Caco-2 (cell line): ENCODE measurements around the gene BRD4. TPM values are rescaled to one million over a fixed set of nuclear protein-coding genes. Genes with fewer than 3 reads are reported as not detected.

ENCODE experiments used
- BruUV-seq: library from RNA; stranded (reverse); fragments of 400-500 nt; replicated peaks from 2 replicates; lab custom pipeline; 2021; lab: Mats Ljungman, UMichigan
- CTCF ChIA-PET: fragments of 300-600 bp; sonication (Branson Sonifier 250); formaldehyde crosslinking; loops from one replicate; lab custom pipeline; 2022; ENCODE audit warnings: antibody characterized with exemption; lab: Charles Lee
- POLR2A ChIA-PET: fragments of 300-600 bp; sonication (Branson Sonifier 250); formaldehyde crosslinking; loops from one replicate; lab custom pipeline; 2022; ENCODE audit warnings: antibody characterized with exemption; lab: Charles Lee
- DNase-seq, 2 experiments: peaks; one replicate each; pipeline versions ENCODE4 v3.0.0 to v3.0.0-alpha.2; 2020 to 2022
- H3K27me3 ChIP-seq: replicated peaks from 2 replicates; pipeline ENCODE4 v1.6.0; 2011; ENCODE audit warnings: low read length; ENCODE audit not compliant: control insufficient read depth, insufficient read depth
- H3K36me3 ChIP-seq: 2 replicates; pipeline ENCODE4 v1.5.1; 2011; ENCODE audit warnings: low read length; ENCODE audit not compliant: control insufficient read depth, insufficient read depth
- H3K4me1 ChIP-seq: fragments of 250-450 bp; sonication (Bioruptor Pico); 2 replicates; pipeline ENCODE4 v1.5.1; 2020; ENCODE audit warnings: mild to moderate bottlenecking
- H3K4me3 ChIP-seq: 2 replicates; pipeline ENCODE4 v1.5.1; 2011; ENCODE audit warnings: low read depth, mild to moderate bottlenecking, control low read depth, low read length
- H3K9me3 ChIP-seq: fragments of 250-450 bp; sonication (Bioruptor Pico); 2 replicates; pipeline ENCODE4 v1.5.1; 2020; ENCODE audit warnings: mild to moderate bottlenecking, moderate library complexity
- H3K27ac Mint-ChIP-seq: one replicate; pipeline ENCODE4 v1.8.0; 2022; ENCODE audit warnings: mixed read lengths; ENCODE audit not compliant: unreplicated experiment
- H3K27me3 Mint-ChIP-seq: one replicate; pipeline ENCODE4 v1.8.0; 2022; ENCODE audit warnings: mixed read lengths; ENCODE audit not compliant: insufficient read depth, unreplicated experiment
- H3K36me3 Mint-ChIP-seq: one replicate; pipeline ENCODE4 v1.8.0; 2022; ENCODE audit warnings: mild to moderate bottlenecking, mixed read lengths; ENCODE audit not compliant: insufficient read depth, unreplicated experiment
- H3K4me1 Mint-ChIP-seq: one replicate; pipeline ENCODE4 v1.8.0; 2022; ENCODE audit warnings: low read depth, mixed read lengths; ENCODE audit not compliant: unreplicated experiment
- H3K4me3 Mint-ChIP-seq: one replicate; pipeline ENCODE4 v1.8.0; 2022; ENCODE audit warnings: mild to moderate bottlenecking, moderate library complexity, mixed read lengths; ENCODE audit not compliant: unreplicated experiment
- H3K9me3 Mint-ChIP-seq: one replicate; pipeline ENCODE4 v1.8.0; 2022; ENCODE audit warnings: mixed read lengths; ENCODE audit not compliant: unreplicated experiment
- CTCF ChIP-seq, 2 experiments: fragments of 200-600 bp in 1 of 2; IDR thresholded peaks; 1 replicate in 1 of 2; 2 replicates in 1 of 2; pipeline versions ENCODE4 v1.5.1 to v1.8.0; 2011 to 2022; ENCODE audit warnings: antibody characterized with exemption in 1 of 2, control low read depth in 1 of 2, inconsistent platforms in 1 of 2, low read depth in 1 of 2, low read length in 1 of 2, mild to moderate bottlenecking in 1 of 2, moderate library complexity in 1 of 2; ENCODE audit not compliant: insufficient read depth in 1 of 2, severe bottlenecking in 1 of 2, unreplicated experiment in 1 of 2
- intact Hi-C: fragments of 100-400 bp; cut with micrococcal nuclease; formaldehyde crosslinking; loops from one replicate; pipeline ENCODE4 v1.10.0; 2022; ENCODE audit not compliant: unreplicated experiment
- total RNA-seq: library from RNA; stranded (reverse); gene quantifications from 2 replicates; pipeline ENCODE4 v1.2.3, GENCODE V29; 2022

Gene BRD4
- total RNA-seq, 1 experiment from 2014 or later, result 170 TPM

- intact Hi-C loops, result loop anchor here (5.0 kb wide), 1 partner anchor 61 kb away; no protein-coding TSS in a partner anchor
- H3K4me1 Mint-ChIP-seq, result peaks cover 34% of the 10 kb centered on the region
- Histone ChIP-seq H3K27me3 (no peaks in the 10 kb centered on the region), H3K4me1 (no peaks in the 10 kb centered on the region), H3K9me3 (no peaks in the 10 kb centered on the region), H3K4me3 (no peak overlapping the region), H3K36me3 (peaks cover 8% of the 10 kb centered on the region)
- no peaks in the 10 kb centered on the region for H3K27me3 Mint-ChIP-seq
- H3K4me3 Mint-ChIP-seq, result no peak overlapping the region
- H3K36me3 Mint-ChIP-seq, result peaks cover 95% of the 10 kb centered on the region
- no peak for TF ChIP-seq CTCF (IDR thresholded peaks at IDR 0.05; ENCODE audit: insufficient read depth in 1 of 2, low read depth in 1 of 2, low read length in 1 of 2, severe bottlenecking in 1 of 2, unreplicated experiment in 1 of 2)
- ChIA-PET POLR2A (no interaction called here), CTCF (no interaction called here)
- BruUV-seq, result no TSS peak
- H3K9me3 Mint-ChIP-seq, result no peaks in the 10 kb centered on the region
- DNase-seq, result no peak
- no peak overlapping the region for H3K27ac Mint-ChIP-seq
Observed at GRCh38 chr19:15265850-15266248, 66.5 kb downstream of the BRD4 start.

GRCh38 chr19:15265214-15265849, 67.0 kb downstream of the BRD4 start:
- Mint-ChIP-seq H3K9me3 (no peaks in the 10 kb centered on the region), H3K36me3 (peaks cover 95% of the 10 kb centered on the region), H3K4me3 (no peak overlapping the region), H3K4me1 (peaks cover 29% of the 10 kb centered on the region), H3K27me3 (no peaks in the 10 kb centered on the region), H3K27ac (no peak overlapping the region)
- DNase-seq, result no peak
- Histone ChIP-seq H3K4me1 (no peaks in the 10 kb centered on the region), H3K4me3 (no peak overlapping the region), H3K9me3 (no peaks in the 10 kb centered on the region), H3K27me3 (no peaks in the 10 kb centered on the region), H3K36me3 (peaks cover 8% of the 10 kb centered on the region)
- intact Hi-C loops, result loop anchor here (5.0 kb wide), 1 partner anchor 62 kb away; no protein-coding TSS in a partner anchor
- ChIA-PET CTCF (interaction anchor here (0.6 kb wide), 1 partner anchor 37 kb away, joined by 3 read pairs; no protein-coding TSS in a partner anchor), POLR2A (interaction anchor here (0.5 kb wide), 1 partner anchor 201 kb away, joined by 4 read pairs; no protein-coding TSS in a partner anchor)
- TF ChIP-seq CTCF (IDR thresholded peaks at IDR 0.05; ENCODE audit: insufficient read depth in 1 of 2, low read depth in 1 of 2, low read length in 1 of 2, severe bottlenecking in 1 of 2, unreplicated experiment in 1 of 2), result no peak
- no TSS peak for BruUV-seq

- no peak for TF ChIP-seq CTCF (IDR thresholded peaks at IDR 0.05; ENCODE audit: insufficient read depth in 1 of 2, low read depth in 1 of 2, low read length in 1 of 2, severe bottlenecking in 1 of 2, unreplicated experiment in 1 of 2)
- peaks cover 8% of the 10 kb centered on the region for H3K36me3 ChIP-seq
- H3K4me1 ChIP-seq, result no peaks in the 10 kb centered on the region
- Mint-ChIP-seq H3K9me3 (no peaks in the 10 kb centered on the region), H3K4me3 (no peak overlapping the region), H3K27me3 (no peaks in the 10 kb centered on the region), H3K36me3 (peaks cover 95% of the 10 kb centered on the region), H3K27ac (no peak overlapping the region), H3K4me1 (peaks cover 25% of the 10 kb centered on the region)
- H3K9me3 ChIP-seq, result no peaks in the 10 kb centered on the region
- CTCF ChIA-PET, result interaction anchor here (0.6 to 1.2 kb wide), 2 partner anchors 37 to 290 kb away, joined by 3 to 4 read pairs; no protein-coding TSS in a partner anchor
- intact Hi-C loops, result loop anchor here (1.0 to 5.0 kb wide), 3 partner anchors 32 to 292 kb away; no protein-coding TSS in a partner anchor
- no peak overlapping the region for H3K4me3 ChIP-seq
- POLR2A ChIA-PET, result interaction anchor here (0.5 kb wide), 1 partner anchor 202 kb away, joined by 4 read pairs; no protein-coding TSS in a partner anchor
- H3K27me3 ChIP-seq, result no peaks in the 10 kb centered on the region
- no peak for DNase-seq
- no TSS peak for BruUV-seq
Observed at GRCh38 chr19:15264933-15265206, 67.5 kb downstream of the BRD4 start.
